Activated B cell treated with CpG ODN at 0.5 μM for 24 hours (primary cell): ENCODE measurements around the gene AGTR1. TPM values are rescaled to one million over a fixed set of nuclear protein-coding genes. Genes with fewer than 3 reads are reported as not detected.

ENCODE experiments used
- ATAC-seq: fragments of 200-7000 bp; cut with Tn5 transposase; one replicate; pipeline ENCODE4 v1.10.0; 2021; ENCODE audit warnings: low read depth, mild to moderate bottlenecking, moderate library complexity
- CTCF ChIA-PET: fragments of 350-600 bp; sonication (Branson Sonifier 250); formaldehyde crosslinking; loops from one replicate; lab custom pipeline; 2021; ENCODE audit warnings: antibody characterized with exemption; lab: Charles Lee
- POLR2A ChIA-PET: fragments of 350-600 bp; sonication (Branson Sonifier 250); formaldehyde crosslinking; loops from one replicate; lab custom pipeline; 2021; ENCODE audit warnings: antibody characterized with exemption; lab: Charles Lee
- DNase-seq: peaks from one replicate; pipeline ENCODE4 v3.0.0; 2022
- H3K27ac Mint-ChIP-seq: one replicate; pipeline ENCODE4 v1.8.0; 2020; ENCODE audit warnings: mixed read lengths
- H3K27me3 Mint-ChIP-seq: one replicate; pipeline ENCODE4 v1.8.0; 2021; ENCODE audit warnings: mixed read lengths
- H3K36me3 Mint-ChIP-seq: one replicate; pipeline ENCODE4 v1.8.0; 2021; ENCODE audit warnings: low read depth, mixed read lengths
- H3K4me1 Mint-ChIP-seq: one replicate; pipeline ENCODE4 v1.8.0; 2021; ENCODE audit warnings: mixed read lengths
- H3K4me3 Mint-ChIP-seq: one replicate; pipeline ENCODE4 v1.8.0; 2020; ENCODE audit warnings: mild to moderate bottlenecking, mixed read lengths
- H3K9me3 Mint-ChIP-seq: one replicate; pipeline ENCODE4 v1.8.0; 2020; ENCODE audit warnings: mixed read lengths
- CTCF ChIP-seq: fragments of 200-600 bp; IDR thresholded peaks from one replicate; pipeline ENCODE4 v1.8.0; 2022; ENCODE audit warnings: antibody characterized with exemption, mild to moderate bottlenecking
- intact Hi-C: fragments of 100-400 bp; cut with micrococcal nuclease; formaldehyde crosslinking; loops from one replicate; pipeline ENCODE4 v1.15.1; 2024
- total RNA-seq: library from RNA; stranded (reverse); gene quantifications from 2 replicates; pipeline ENCODE4 v1.2.3, GENCODE V29; 2022

AGTR1 gene
- total RNA-seq, 1 donor from 2014 or later: not detected

- no peaks in the 10 kb centered on the region for H3K36me3 Mint-ChIP-seq
- H3K9me3 Mint-ChIP-seq: no peaks in the 10 kb centered on the region
- no peak for TF ChIP-seq CTCF
- POLR2A ChIA-PET: no interaction called here
- DNase-seq (no peak), ATAC-seq (no peak)
- H3K4me1 Mint-ChIP-seq: no peaks in the 10 kb centered on the region
- no peak overlapping the region for H3K4me3 Mint-ChIP-seq
- H3K27me3 Mint-ChIP-seq: no peaks in the 10 kb centered on the region
- no peak overlapping the region for H3K27ac Mint-ChIP-seq
- intact Hi-C loops: no loop called here
- CTCF ChIA-PET: no interaction called here
Observed at GRCh38 chr3:148729476-148730055, 31.9 kb downstream of the AGTR1 start.

GRCh38 chr3:148730676-148731075 lies 33.0 kb downstream of the AGTR1 start:
- ATAC-seq: no peak
- Mint-ChIP-seq H3K9me3 (no peaks in the 10 kb centered on the region), H3K27ac (no peak overlapping the region), H3K4me3 (no peak overlapping the region), H3K4me1 (no peaks in the 10 kb centered on the region), H3K27me3 (no peaks in the 10 kb centered on the region), H3K36me3 (no peaks in the 10 kb centered on the region)
- intact Hi-C loops: no loop called here
- POLR2A ChIA-PET: no interaction called here
- no peak for DNase-seq
- CTCF ChIA-PET: no interaction called here
- no peak for TF ChIP-seq CTCF

- CTCF ChIA-PET: no interaction called here
Observed at GRCh38 chr3:148735597-148735996, 37.9 kb downstream of the AGTR1 start.

GRCh38 chr3:148736086-148736485 lies 38.4 kb downstream of the AGTR1 start:
- Mint-ChIP-seq H3K4me1 (no peaks in the 10 kb centered on the region), H3K4me3 (no peak overlapping the region), H3K36me3 (no peaks in the 10 kb centered on the region), H3K9me3 (no peaks in the 10 kb centered on the region), H3K27me3 (no peaks in the 10 kb centered on the region), H3K27ac (no peak overlapping the region)
- ChIA-PET POLR2A (no interaction called here), CTCF (interaction anchor here (0.5 kb wide), 1 partner anchor 9 kb away, joined by 3 read pairs; no protein-coding TSS in a partner anchor)
- ATAC-seq (no peak), DNase-seq (no peak)
- no peak for TF ChIP-seq CTCF
- intact Hi-C loops: no loop called here

More at GRCh38 chr3:148735597-148735996, 37.9 kb downstream of the AGTR1 start:
- H3K4me1 Mint-ChIP-seq: no peaks in the 10 kb centered on the region
- H3K4me3 Mint-ChIP-seq: no peak overlapping the region
- H3K27ac Mint-ChIP-seq: no peak overlapping the region
- no peak for TF ChIP-seq CTCF
- intact Hi-C loops: no loop called here
- no peaks in the 10 kb centered on the region for H3K9me3 Mint-ChIP-seq
- ATAC-seq: no peak
- DNase-seq: no peak
- H3K36me3 Mint-ChIP-seq: no peaks in the 10 kb centered on the region
- POLR2A ChIA-PET: no interaction called here
- no peaks in the 10 kb centered on the region for H3K27me3 Mint-ChIP-seq

GRCh38 chr3:148737104-148737530 lies 39.4 kb downstream of the AGTR1 start:
- Mint-ChIP-seq H3K4me3 (no peak overlapping the region), H3K9me3 (no peaks in the 10 kb centered on the region), H3K27ac (no peak overlapping the region), H3K4me1 (no peaks in the 10 kb centered on the region), H3K27me3 (no peaks in the 10 kb centered on the region), H3K36me3 (no peaks in the 10 kb centered on the region)
- ATAC-seq (no peak), DNase-seq (no peak)
- CTCF ChIA-PET: no interaction called here
- intact Hi-C loops: no loop called here
- POLR2A ChIA-PET: no interaction called here
- no peak for TF ChIP-seq CTCF
